ENCODE measurements around the gene PLEKHA3.
"Not testable (repeated sequence)": the region's sequence is repeated elsewhere in the genome, so short reads cannot be mapped to it uniquely, and the experiment has no call there.

PLEKHA3 gene

DNA sequence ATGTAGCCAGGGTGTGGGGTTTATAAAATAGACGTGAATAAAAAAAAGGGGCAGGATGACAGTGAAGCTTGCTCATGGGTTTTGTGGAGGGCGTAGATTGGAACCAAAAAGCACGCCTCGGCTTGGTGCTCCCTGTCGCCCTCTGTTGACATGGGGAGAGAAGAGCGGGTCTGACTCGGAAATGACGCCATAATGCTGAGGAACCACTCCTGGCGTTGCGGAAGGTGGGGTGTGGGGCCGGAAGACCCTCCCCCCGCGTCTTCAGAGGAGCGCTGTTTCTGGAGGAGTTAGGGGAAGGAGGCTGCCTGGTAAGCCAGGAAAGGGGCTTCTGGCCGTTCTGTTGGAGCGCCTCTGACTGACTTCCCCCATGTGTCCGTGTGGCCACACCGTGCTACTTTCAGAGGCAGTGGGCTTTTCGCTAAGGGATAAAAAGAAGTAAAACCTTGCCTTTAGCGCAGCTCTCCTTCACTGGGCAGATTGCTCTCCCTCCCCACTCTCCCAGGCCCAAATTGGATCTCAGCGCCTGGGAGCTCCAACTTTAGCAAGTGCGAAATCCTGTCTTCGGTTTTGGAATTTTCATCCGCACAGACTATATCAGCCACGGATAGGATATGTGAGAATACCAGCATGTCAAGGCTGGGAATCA lies 42.8 kb downstream of the PLEKHA3 start:
- Histone ChIP-seq H3K27me3 (ENCODE audit: insufficient read depth, low read length) (no peaks in the 10 kb centered on the region), H3K36me3 (ENCODE audit: insufficient read depth, low read length) (0 out of 2 replicates have a peak, but pooled peaks cover 8% of the 10 kb centered on the region), H3K27ac (ENCODE audit: low read depth, low read length) (peak overlapping the region; percentile 36), H3K79me2 (ENCODE audit: control insufficient read depth, insufficient read depth, low read length, unreplicated experiment) (peaks cover 40% of the 10 kb centered on the region), H2AFZ (ENCODE audit: low read length, unreplicated experiment) (peak overlapping the region; percentile 98), H3K4me1 (ENCODE audit: control insufficient read depth, insufficient read depth, low read length, unreplicated experiment) (no peaks in the 10 kb centered on the region), H3K4me3 (ENCODE audit: low read depth, low read length) (peak overlapping the region; percentile 99)

DNA sequence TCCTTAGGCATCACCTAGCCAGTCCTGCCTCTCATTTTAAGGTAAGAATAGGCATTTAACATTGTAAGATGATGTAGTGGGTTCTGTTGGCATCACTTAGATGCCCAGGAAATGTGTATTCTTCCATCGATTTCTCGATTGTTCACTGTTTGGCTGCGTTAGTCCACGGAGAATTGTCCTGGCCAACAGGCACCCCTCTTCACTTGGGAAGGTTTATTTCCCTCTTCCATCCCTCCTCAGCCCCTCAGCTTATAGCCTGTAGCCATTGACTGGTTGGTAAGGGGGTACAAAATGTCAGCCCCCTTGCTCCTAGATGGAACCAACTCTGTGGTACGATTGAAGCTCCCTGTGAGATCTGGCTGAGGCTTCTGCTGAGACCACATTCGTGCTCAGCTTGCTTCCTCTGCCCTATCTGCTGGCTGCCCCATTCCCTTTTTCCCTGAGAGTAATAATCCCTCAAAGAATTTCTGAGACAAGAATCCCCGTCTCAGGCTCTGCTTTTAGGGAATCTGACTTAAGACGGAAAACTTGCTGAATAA lies 43.4 kb downstream of the PLEKHA3 start:
- H3K4me1 ChIP-seq (ENCODE audit: control insufficient read depth, insufficient read depth, low read length, unreplicated experiment), result no peaks in the 10 kb centered on the region
- peak overlapping the region; percentile 98 for H2AFZ ChIP-seq (ENCODE audit: low read length, unreplicated experiment)
- H3K4me3 ChIP-seq (ENCODE audit: low read depth, low read length), result peak overlapping the region; percentile 99
- peak overlapping the region; percentile 36 for H3K27ac ChIP-seq (ENCODE audit: low read depth, low read length)
- H3K79me2 ChIP-seq (ENCODE audit: control insufficient read depth, insufficient read depth, low read length, unreplicated experiment), result peaks cover 41% of the 10 kb centered on the region
- H3K36me3 ChIP-seq (ENCODE audit: insufficient read depth, low read length), result 0 out of 2 replicates have a peak, but pooled peaks cover 8% of the 10 kb centered on the region
- no peaks in the 10 kb centered on the region for H3K27me3 ChIP-seq (ENCODE audit: insufficient read depth, low read length)

DNA sequence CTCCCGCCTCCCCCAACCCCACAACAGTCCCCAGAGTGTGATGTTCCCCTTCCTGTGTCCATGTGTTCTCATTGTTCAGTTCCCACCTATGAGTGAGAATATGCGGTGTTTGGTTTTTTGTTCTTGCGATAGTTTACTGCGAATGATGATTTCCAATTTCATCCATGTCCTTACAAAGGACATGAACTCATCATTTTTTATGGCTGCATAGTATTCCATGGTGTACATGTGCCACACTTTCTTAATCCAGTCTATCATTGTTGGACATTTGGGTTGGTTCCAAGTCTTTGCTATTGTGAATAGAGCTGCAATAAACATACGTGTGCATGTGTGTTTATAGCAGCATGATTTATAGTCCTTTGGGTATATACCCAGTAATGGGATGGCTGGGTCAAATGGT lies 44.8 kb downstream of the PLEKHA3 start:
- H3K79me2 ChIP-seq (ENCODE audit: control insufficient read depth, insufficient read depth, low read length, unreplicated experiment), result peaks cover 41% of the 10 kb centered on the region
- H3K4me1 ChIP-seq (ENCODE audit: control insufficient read depth, insufficient read depth, low read length, unreplicated experiment); H2AFZ ChIP-seq (ENCODE audit: low read length, unreplicated experiment); H3K4me3 ChIP-seq (ENCODE audit: low read depth, low read length); H3K27ac ChIP-seq (ENCODE audit: low read depth, low read length); H3K27me3 ChIP-seq (ENCODE audit: insufficient read depth, low read length); H3K36me3 ChIP-seq (ENCODE audit: insufficient read depth, low read length): not testable (repeated sequence)

DNA sequence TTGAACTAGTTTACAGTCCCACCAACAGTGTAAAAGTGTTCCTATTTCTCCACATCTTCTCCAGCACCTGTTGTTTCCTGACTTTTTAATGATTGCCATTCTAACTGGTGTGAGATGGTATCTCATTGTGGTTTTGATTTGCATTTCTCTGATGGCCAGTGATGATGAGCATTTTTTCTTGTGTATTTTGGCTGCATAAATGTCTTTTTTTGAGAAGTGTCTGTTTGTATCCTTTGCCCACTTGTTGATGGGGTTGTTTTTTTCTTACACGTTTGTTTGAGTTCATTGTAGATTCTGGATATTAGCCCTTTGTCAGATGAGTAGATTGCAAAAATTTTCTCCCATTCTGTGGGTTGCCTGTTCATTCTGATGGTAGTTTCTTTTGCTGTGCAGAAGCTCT lies 45.2 kb downstream of the PLEKHA3 start:
- peaks cover 45% of the 10 kb centered on the region for H3K79me2 ChIP-seq (ENCODE audit: control insufficient read depth, insufficient read depth, low read length, unreplicated experiment)
- not testable (repeated sequence) for H3K4me1 ChIP-seq (ENCODE audit: control insufficient read depth, insufficient read depth, low read length, unreplicated experiment); H3K27me3 ChIP-seq (ENCODE audit: insufficient read depth, low read length); H3K4me3 ChIP-seq (ENCODE audit: low read depth, low read length); H3K27ac ChIP-seq (ENCODE audit: low read depth, low read length); H3K36me3 ChIP-seq (ENCODE audit: insufficient read depth, low read length); H2AFZ ChIP-seq (ENCODE audit: low read length, unreplicated experiment)

DNA sequence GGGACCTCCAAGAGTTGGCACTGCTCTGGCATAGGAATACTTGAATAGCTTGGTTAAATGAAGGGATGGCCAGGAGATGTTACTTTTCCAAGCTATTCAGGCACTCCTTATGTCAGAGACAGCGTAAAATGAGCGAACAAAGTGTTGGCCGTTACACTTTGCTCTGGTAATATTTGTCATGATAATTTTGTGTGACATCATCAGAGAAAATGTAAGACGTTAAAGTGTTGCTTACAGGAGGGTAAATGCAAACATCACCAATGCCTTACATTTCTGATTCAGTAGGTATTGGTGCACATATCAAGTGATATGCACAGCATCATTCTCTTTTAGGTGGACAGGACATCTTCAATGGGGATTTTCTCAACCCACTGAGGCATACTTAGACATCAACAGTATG lies 46.0 kb downstream of the PLEKHA3 start:
- Histone ChIP-seq H3K36me3 (ENCODE audit: insufficient read depth, low read length) (peaks cover 9% of the 10 kb centered on the region; the same call in 1 of the 2 replicates), H3K27me3 (ENCODE audit: insufficient read depth, low read length) (no peaks in the 10 kb centered on the region), H2AFZ (ENCODE audit: low read length, unreplicated experiment) (no peak overlapping the region), H3K27ac (ENCODE audit: low read depth, low read length) (no peak overlapping the region), H3K79me2 (ENCODE audit: control insufficient read depth, insufficient read depth, low read length, unreplicated experiment) (peaks cover 50% of the 10 kb centered on the region), H3K4me3 (ENCODE audit: low read depth, low read length) (no peak overlapping the region), H3K4me1 (ENCODE audit: control insufficient read depth, insufficient read depth, low read length, unreplicated experiment) (peaks cover 8% of the 10 kb centered on the region)

DNA sequence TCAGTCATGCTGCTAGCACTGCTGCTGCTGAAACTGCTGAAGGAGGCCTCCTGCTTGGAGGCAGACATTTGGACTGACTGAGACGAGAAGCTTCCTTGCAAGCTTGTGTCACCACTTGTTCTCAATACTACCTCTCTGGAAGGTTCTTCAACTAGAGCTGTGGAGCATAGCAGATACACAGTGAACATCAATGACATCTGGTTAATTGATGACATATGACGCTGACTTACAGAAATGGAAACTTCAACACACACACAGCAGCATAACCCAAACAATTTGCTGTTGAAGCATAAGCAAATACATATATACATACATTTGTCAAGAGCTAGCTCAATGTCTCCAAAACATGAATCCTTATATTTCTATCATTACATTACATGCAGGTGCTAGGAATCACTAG lies 47.3 kb downstream of the PLEKHA3 start:
- H3K36me3 ChIP-seq (ENCODE audit: insufficient read depth, low read length), result peaks cover 19% of the 10 kb centered on the region; the same call in 1 of the 2 replicates
- peaks cover 8% of the 10 kb centered on the region for H3K4me1 ChIP-seq (ENCODE audit: control insufficient read depth, insufficient read depth, low read length, unreplicated experiment)
- H3K79me2 ChIP-seq (ENCODE audit: control insufficient read depth, insufficient read depth, low read length, unreplicated experiment), result peaks cover 54% of the 10 kb centered on the region
- no peak overlapping the region for H3K27ac ChIP-seq (ENCODE audit: low read depth, low read length)
- no peak overlapping the region for H3K4me3 ChIP-seq (ENCODE audit: low read depth, low read length)
- no peak overlapping the region for H2AFZ ChIP-seq (ENCODE audit: low read length, unreplicated experiment)
- H3K27me3 ChIP-seq (ENCODE audit: insufficient read depth, low read length), result no peaks in the 10 kb centered on the region

DNA sequence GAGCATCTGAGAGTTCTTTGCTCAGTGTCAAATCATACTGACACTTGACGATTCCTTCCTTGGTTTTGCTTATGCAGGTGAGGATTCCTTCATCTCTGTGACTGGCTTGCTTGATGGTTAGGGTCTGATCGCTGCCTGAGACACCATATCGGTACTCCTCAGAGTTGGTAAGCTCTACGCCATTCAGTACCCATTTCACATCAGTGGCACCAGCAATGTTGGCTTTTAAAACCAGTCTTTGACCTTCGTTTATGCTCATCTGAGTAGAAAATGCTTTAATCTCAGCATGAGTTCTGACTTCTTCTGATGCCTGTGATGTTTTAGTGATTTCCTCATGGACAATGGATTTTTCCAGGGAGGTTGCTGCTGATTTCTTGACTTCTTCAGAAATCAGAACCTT lies 48.4 kb downstream of the PLEKHA3 start:
- peaks cover 24% of the 10 kb centered on the region; the same call in 1 of the 2 replicates for H3K36me3 ChIP-seq (ENCODE audit: insufficient read depth, low read length)
- H3K4me3 ChIP-seq (ENCODE audit: low read depth, low read length), result no peak overlapping the region
- peaks cover 8% of the 10 kb centered on the region for H3K4me1 ChIP-seq (ENCODE audit: control insufficient read depth, insufficient read depth, low read length, unreplicated experiment)
- H3K79me2 ChIP-seq (ENCODE audit: control insufficient read depth, insufficient read depth, low read length, unreplicated experiment), result peaks cover 58% of the 10 kb centered on the region
- no peaks in the 10 kb centered on the region for H3K27me3 ChIP-seq (ENCODE audit: insufficient read depth, low read length)
- no peak overlapping the region for H2AFZ ChIP-seq (ENCODE audit: low read length, unreplicated experiment)
- H3K27ac ChIP-seq (ENCODE audit: low read depth, low read length), result no peak overlapping the region

DNA sequence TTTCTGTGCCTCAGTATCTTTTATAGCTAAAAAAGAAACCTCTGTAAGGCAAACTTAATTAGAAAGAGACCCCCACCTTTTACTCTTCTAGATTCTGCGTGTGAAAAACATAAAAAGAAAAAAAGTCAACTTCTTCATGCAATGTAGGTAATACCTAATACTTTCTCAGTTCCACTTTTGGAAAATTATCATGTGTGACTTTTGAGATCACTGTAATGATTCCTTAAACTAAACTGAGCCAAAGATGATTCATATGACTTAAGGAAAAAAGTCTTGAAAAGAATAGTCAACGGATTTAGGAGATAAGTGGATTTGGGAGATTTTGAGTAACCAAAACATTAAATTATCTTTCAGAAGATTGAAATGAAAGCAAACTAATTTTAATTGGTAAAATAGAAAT lies 48.9 kb downstream of the PLEKHA3 start:
- Histone ChIP-seq H3K36me3 (ENCODE audit: insufficient read depth, low read length) (peaks cover 28% of the 10 kb centered on the region), H3K79me2 (ENCODE audit: control insufficient read depth, insufficient read depth, low read length, unreplicated experiment) (peaks cover 58% of the 10 kb centered on the region), H3K4me3 (ENCODE audit: low read depth, low read length) (no peak overlapping the region), H2AFZ (ENCODE audit: low read length, unreplicated experiment) (no peak overlapping the region), H3K4me1 (ENCODE audit: control insufficient read depth, insufficient read depth, low read length, unreplicated experiment) (peaks cover 8% of the 10 kb centered on the region), H3K27ac (ENCODE audit: low read depth, low read length) (no peak overlapping the region), H3K27me3 (ENCODE audit: insufficient read depth, low read length) (no peaks in the 10 kb centered on the region)

DNA sequence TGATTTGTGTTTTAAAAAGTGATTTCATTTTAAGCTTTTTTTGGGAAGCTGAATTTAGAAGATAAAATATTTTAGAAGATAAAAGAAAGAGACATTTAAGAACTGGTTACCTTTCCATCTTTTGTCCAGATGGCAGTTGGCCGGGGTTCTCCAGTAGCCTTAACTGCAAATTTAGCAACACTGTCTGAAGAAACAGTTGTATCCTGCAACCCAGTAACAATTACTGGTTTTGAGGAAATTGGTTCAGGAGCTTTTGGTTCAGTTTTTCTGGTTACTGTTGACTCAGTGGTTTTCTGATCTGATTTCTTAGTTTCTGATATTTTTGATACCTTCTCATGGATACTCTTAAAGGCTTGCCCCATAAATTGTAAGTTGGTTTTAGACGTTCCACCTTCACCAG lies 49.9 kb downstream of the PLEKHA3 start:
- Histone ChIP-seq H3K27me3 (ENCODE audit: insufficient read depth, low read length) (no peaks in the 10 kb centered on the region), H3K79me2 (ENCODE audit: control insufficient read depth, insufficient read depth, low read length, unreplicated experiment) (peaks cover 58% of the 10 kb centered on the region), H3K36me3 (ENCODE audit: insufficient read depth, low read length) (peaks cover 36% of the 10 kb centered on the region), H3K4me3 (ENCODE audit: low read depth, low read length) (no peak overlapping the region), H3K4me1 (ENCODE audit: control insufficient read depth, insufficient read depth, low read length, unreplicated experiment) (peaks cover 8% of the 10 kb centered on the region), H2AFZ (ENCODE audit: low read length, unreplicated experiment) (no peak overlapping the region), H3K27ac (ENCODE audit: low read depth, low read length) (no peak overlapping the region)

DNA sequence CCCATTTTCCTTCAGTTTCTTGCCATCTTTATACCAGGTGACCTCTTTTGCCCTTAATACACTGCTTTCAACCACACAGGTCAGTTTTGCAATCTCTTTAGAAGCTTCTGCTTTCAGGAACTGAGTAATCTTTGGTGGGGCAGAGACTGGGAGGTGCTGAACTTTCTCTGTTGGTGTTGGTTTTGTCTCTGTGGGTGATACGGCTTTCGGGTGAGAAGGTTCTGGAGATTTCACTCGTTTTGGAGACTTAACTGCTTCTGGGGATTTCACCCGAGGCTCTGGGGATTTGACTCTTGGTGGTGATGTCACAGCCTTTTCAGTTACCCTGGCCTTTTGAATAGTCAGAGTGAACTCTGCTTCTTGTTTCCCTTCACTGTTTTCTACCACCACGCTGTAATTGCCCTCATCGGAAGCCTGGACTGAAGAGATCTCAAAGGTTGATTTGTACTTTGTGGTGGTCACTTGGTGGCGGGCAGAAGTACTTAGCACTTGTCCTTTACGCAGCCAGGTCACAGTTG lies 50.4 kb downstream of the PLEKHA3 start:
- Histone ChIP-seq H2AFZ (ENCODE audit: low read length, unreplicated experiment) (no peak overlapping the region), H3K27me3 (ENCODE audit: insufficient read depth, low read length) (no peaks in the 10 kb centered on the region), H3K4me1 (ENCODE audit: control insufficient read depth, insufficient read depth, low read length, unreplicated experiment) (peaks cover 8% of the 10 kb centered on the region), H3K4me3 (ENCODE audit: low read depth, low read length) (no peak overlapping the region), H3K79me2 (ENCODE audit: control insufficient read depth, insufficient read depth, low read length, unreplicated experiment) (peaks cover 57% of the 10 kb centered on the region), H3K36me3 (ENCODE audit: insufficient read depth, low read length) (peaks cover 41% of the 10 kb centered on the region), H3K27ac (ENCODE audit: low read depth, low read length) (no peak overlapping the region)

DNA sequence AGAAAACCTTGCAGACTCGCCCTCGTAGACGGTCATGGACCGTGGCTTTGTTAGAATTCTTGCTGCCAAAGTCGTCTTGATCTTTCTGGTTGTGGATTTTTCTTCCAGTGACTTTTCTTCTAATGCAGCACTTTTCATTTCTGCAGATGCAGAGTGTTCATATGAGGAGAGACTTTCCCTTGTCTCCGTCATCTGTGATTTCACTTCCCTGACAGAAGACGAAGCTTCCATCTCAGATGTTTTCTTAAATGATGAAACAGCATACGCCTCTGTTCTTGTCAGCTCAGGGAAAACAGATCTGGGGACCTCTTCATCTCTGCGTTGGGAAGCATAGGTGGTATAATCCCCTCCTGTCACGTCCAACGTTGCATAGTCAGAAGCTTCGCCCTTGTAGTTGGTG lies 50.9 kb downstream of the PLEKHA3 start:
- Histone ChIP-seq H3K4me1 (ENCODE audit: control insufficient read depth, insufficient read depth, low read length, unreplicated experiment) (peaks cover 8% of the 10 kb centered on the region), H3K27me3 (ENCODE audit: insufficient read depth, low read length) (no peaks in the 10 kb centered on the region), H3K4me3 (ENCODE audit: low read depth, low read length) (no peak overlapping the region), H3K27ac (ENCODE audit: low read depth, low read length) (no peak overlapping the region), H2AFZ (ENCODE audit: low read length, unreplicated experiment) (no peak overlapping the region), H3K79me2 (ENCODE audit: control insufficient read depth, insufficient read depth, low read length, unreplicated experiment) (peaks cover 53% of the 10 kb centered on the region), H3K36me3 (ENCODE audit: insufficient read depth, low read length) (peaks cover 45% of the 10 kb centered on the region)
